Natural killer cell treated with Interleukin-12 subunit alpha and Interleukin-12 subunit beta and Interleukin-15 and Interleukin-18, amount 100 ng/mL, for 72 hours (primary cell): Measurements from ENCODE around the gene PSMD12. TPM values are rescaled to one million over a fixed set of nuclear protein-coding genes. Genes with fewer than 3 reads are reported as not detected.

Experiments used
- ATAC-seq, 2 donors: fragments of 150-1000 bp; cut with Tn5 transposase in 1 of 2; sonication (Bioruptor Pico), chemical (Tn5 transposase) in 1 of 2; 2 replicates each; pipeline ENCODE4 v1.10.0; 2021
- DNase-seq: peaks from one replicate; pipeline ENCODE4 v3.0.0; 2022; ENCODE audit warnings: low spot score
- H3K27ac Mint-ChIP-seq, 2 donors: 1 replicate in 1 of 2; 2 replicates in 1 of 2; pipeline ENCODE4 v1.8.0; 2022; ENCODE audit warnings: mixed read lengths in 2 of 2, mild to moderate bottlenecking in 1 of 2, moderate library complexity in 1 of 2
- H3K27me3 Mint-ChIP-seq, 2 donors: 1 replicate in 1 of 2; 2 replicates in 1 of 2; pipeline ENCODE4 v1.8.0; 2022; ENCODE audit warnings: mixed read lengths in 2 of 2
- H3K36me3 Mint-ChIP-seq: one replicate; pipeline ENCODE4 v1.8.0; 2022; ENCODE audit warnings: mixed read lengths
- H3K4me1 Mint-ChIP-seq, 2 donors: 1 replicate in 1 of 2; 2 replicates in 1 of 2; pipeline ENCODE4 v1.8.0; 2022; ENCODE audit warnings: low read depth in 2 of 2, mixed read lengths in 2 of 2, mild to moderate bottlenecking in 1 of 2
- H3K4me3 Mint-ChIP-seq: one replicate; pipeline ENCODE4 v1.8.0; 2022; ENCODE audit warnings: mixed read lengths
- H3K9me3 Mint-ChIP-seq: 2 replicates; pipeline ENCODE4 v1.8.0; 2022; ENCODE audit warnings: mixed read lengths
- total RNA-seq, 2 donors: library from RNA; stranded (reverse); gene quantifications; one replicate each; pipeline ENCODE4 v1.2.3, GENCODE V29; 2022

Gene PSMD12
- total RNA-seq, 2 donors from 2014 or later = 87.3 to 90.5 TPM

GRCh38 chr17:67378454-67379250 is 12.3 kb upstream of the PSMD12 start:
- H3K9me3 Mint-ChIP-seq = no peaks in the 10 kb centered on the region
- peak overlapping the region; percentile 77 to 81 for H3K27ac Mint-ChIP-seq
- H3K36me3 Mint-ChIP-seq = peaks cover 7% of the 10 kb centered on the region
- DNase-seq (peak; percentile 85), ATAC-seq (peak; percentile 56 to 71)
- no peaks in the 10 kb centered on the region for H3K27me3 Mint-ChIP-seq
- H3K4me3 Mint-ChIP-seq = peak overlapping the region; percentile 92
- H3K4me1 Mint-ChIP-seq = peaks cover 36 to 38% of the 10 kb centered on the region in 2 donors

DNA sequence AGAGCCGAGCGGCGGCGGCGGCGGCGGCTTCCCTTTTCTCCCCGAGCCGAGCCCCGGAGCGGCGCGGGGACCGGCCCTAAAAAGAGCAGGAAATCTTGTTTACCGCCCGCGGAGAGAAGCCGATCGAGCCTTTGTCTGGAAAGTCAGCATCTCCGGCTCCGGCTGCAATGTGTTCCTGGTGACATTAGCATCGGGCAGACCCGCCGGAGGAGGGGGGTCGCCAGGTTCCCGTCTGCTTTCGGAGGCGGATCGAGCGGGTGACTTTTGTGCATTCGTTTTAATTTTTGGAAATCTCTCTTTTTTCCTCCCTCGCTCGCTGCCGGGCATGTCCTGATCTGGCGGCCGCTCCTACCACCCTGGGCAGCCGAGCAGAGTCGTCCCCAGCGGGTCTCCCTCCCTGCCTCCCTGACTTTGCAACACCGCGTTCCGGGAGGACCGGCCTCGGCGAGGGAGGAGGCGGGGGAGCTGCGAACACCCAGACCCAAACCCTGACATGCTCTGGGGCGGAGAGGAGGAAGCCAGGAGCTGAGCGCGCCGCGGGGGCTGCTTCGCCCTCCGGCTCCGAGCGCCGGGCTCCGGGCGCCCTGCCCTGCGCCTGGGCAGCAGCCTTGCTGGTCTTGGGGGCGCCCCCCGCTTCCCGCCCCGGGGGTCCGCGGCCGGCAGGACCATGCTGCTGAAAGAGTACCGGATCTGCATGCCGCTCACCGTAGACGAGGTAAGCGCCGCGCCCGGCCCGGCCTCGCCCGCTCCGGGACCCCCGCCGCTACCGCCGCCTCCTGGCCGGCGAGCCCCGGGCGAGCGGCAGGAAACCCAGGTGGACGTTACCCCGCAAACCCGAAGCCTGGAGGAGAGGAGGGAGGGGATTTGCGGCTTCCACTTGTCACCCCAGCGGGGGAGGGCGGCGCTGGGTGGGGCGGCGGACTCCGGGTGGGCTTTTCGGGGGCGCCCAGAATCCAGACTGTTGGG is 11.4 kb upstream of the PSMD12 start:
- Mint-ChIP-seq H3K4me1 (peaks cover 32 to 38% of the 10 kb centered on the region in 2 donors), H3K9me3 (no peaks in the 10 kb centered on the region), H3K27ac (peak overlapping the region; percentile 77 to 85), H3K36me3 (peaks cover 7% of the 10 kb centered on the region), H3K27me3 (no peaks in the 10 kb centered on the region), H3K4me3 (peak overlapping the region; percentile 92)
- ATAC-seq (peak; percentile 16 to 37), DNase-seq (peak; percentile 69)

GRCh38 chr17:67376737-67377487 is 10.5 kb upstream of the PSMD12 start, which contains the start of gene PITPNC1:
Gene PITPNC1, plus strand, starts transcription at chr17:67377281.
- Mint-ChIP-seq H3K27ac (peak within 1 kb of the TSS; percentile 69 to 85), H3K4me1 (peaks cover 27 to 33% of the 10 kb centered on the region in 2 donors), H3K9me3 (no peaks in the 10 kb centered on the region), H3K36me3 (peaks cover 7% of the 10 kb centered on the region), H3K27me3 (no peaks in the 10 kb centered on the region), H3K4me3 (peak within 1 kb of the TSS; percentile 92)
- peak; percentile 90 to 94 for ATAC-seq
- DNase-seq = peak; percentile 93

- no peaks in the 10 kb centered on the region for H3K9me3 Mint-ChIP-seq
- H3K27me3 Mint-ChIP-seq = no peaks in the 10 kb centered on the region
- H3K36me3 Mint-ChIP-seq = peaks cover 7% of the 10 kb centered on the region
- no peak for DNase-seq
- peaks cover 23 to 29% of the 10 kb centered on the region in 2 donors for H3K4me1 Mint-ChIP-seq
- H3K4me3 Mint-ChIP-seq = peak overlapping the region; percentile 92
- ATAC-seq = no peak
- peak overlapping the region; percentile 69 to 85 for H3K27ac Mint-ChIP-seq
These were observed 10.0 kb upstream of the PSMD12 start for GRCh38 chr17:67376415-67376736.

GRCh38 chr17:67375716-67376115 is 9.3 kb upstream of the PSMD12 start:
- DNase-seq (no peak), ATAC-seq (no peak)
- H3K9me3 Mint-ChIP-seq = no peaks in the 10 kb centered on the region
- H3K36me3 Mint-ChIP-seq = peaks cover 7% of the 10 kb centered on the region
- peak overlapping the region; percentile 92 for H3K4me3 Mint-ChIP-seq
- H3K4me1 Mint-ChIP-seq = peaks cover 23 to 29% of the 10 kb centered on the region in 2 donors
- H3K27me3 Mint-ChIP-seq = no peaks in the 10 kb centered on the region
- peak overlapping the region; percentile 59 to 69 for H3K27ac Mint-ChIP-seq

- peaks cover 7% of the 10 kb centered on the region for H3K36me3 Mint-ChIP-seq
- H3K27me3 Mint-ChIP-seq = no peaks in the 10 kb centered on the region
- peak overlapping the region; percentile 50 to 81 for H3K27ac Mint-ChIP-seq
- peaks cover 23 to 28% of the 10 kb centered on the region in 2 donors for H3K4me1 Mint-ChIP-seq
- ATAC-seq (no peak), DNase-seq (no peak)
- H3K9me3 Mint-ChIP-seq = no peaks in the 10 kb centered on the region
- peak overlapping the region; percentile 58 for H3K4me3 Mint-ChIP-seq
These were observed 8.7 kb upstream of the PSMD12 start for GRCh38 chr17:67375054-67375427.

DNA sequence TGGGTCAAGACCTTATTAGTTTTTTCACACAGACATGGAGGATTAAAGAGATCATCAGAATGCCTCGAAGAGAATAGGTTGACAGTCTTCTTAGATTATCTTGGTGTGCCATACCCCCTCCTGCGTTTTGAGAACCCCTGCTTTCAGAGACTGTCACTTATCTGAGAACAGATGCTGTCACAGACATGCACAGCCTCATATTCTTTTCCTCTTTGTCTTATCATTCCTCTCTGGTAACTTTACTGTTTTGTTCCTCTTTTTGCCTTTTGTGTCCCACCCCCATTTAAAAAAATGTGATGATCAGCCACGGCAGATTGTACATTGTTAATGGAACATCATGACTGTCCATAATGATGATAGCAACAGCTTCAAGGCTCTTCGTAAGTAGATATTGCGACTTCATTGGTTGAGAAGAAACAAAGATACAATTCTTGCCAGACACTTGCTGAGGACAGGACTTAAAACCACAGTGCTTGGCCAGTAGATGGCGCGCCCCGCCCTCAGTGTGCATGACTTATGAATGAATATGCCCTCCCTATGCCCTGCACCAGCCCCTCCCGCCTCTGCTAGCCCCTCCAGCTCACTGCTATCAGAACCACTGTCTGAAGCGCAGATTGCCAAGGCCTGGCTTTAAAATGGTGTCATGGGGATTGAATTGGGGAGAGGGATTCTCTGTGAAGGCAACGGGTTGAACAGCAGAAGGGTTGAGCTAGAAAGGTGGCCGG is 8.1 kb upstream of the PSMD12 start:
- ATAC-seq (peak; percentile 51 to 54), DNase-seq (peak; percentile 90)
- Mint-ChIP-seq H3K27me3 (no peaks in the 10 kb centered on the region), H3K27ac (peak overlapping the region; percentile 50 to 81), H3K4me1 (peaks cover 18 to 22% of the 10 kb centered on the region in 2 donors), H3K36me3 (peaks cover 7% of the 10 kb centered on the region), H3K4me3 (peak overlapping the region; percentile 58), H3K9me3 (no peaks in the 10 kb centered on the region)

DNA sequence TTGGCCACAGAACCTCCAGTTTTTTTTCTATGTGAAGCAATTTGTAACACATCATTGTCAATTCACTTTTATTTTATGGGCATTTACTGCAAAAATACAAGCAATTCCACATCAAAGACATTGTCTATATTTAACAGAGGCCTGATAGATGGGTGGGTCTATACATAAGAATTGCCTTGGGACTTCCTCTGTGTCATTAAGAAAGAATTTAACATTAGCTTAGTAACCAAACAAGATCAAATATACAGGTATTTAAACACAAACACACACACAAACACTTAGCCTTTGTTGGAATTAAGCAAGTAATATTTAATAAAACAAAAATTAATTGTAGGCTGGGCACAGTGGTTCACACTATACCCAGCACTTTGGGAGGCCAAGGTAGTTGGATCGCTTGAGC is 6.4 kb upstream of the PSMD12 start:
- H3K4me3 Mint-ChIP-seq = no peak overlapping the region
- no peak for DNase-seq

GRCh38 chr17:67369676-67370075 is 3.3 kb upstream of the PSMD12 start:
- Mint-ChIP-seq H3K27me3 (no peaks in the 10 kb centered on the region), H3K4me3 (no peak overlapping the region), H3K4me1 (peaks cover 12 to 24% of the 10 kb centered on the region in 2 donors), H3K27ac (no peak overlapping the region), H3K36me3 (peaks cover 7% of the 10 kb centered on the region), H3K9me3 (no peaks in the 10 kb centered on the region)
- DNase-seq (no peak), ATAC-seq (no peak)

More for the DNA sequence above, 6.4 kb upstream of the PSMD12 start:
- Mint-ChIP-seq H3K9me3 (no peaks in the 10 kb centered on the region), H3K27ac (no peak overlapping the region), H3K36me3 (no peaks in the 10 kb centered on the region), H3K27me3 (no peaks in the 10 kb centered on the region), H3K4me1 (peaks cover 11 to 15% of the 10 kb centered on the region in 2 donors)
- no peak for ATAC-seq

GRCh38 chr17:67365738-67366192 is 612 bp downstream of the PSMD12 start:
- Mint-ChIP-seq H3K27me3 (no peaks in the 10 kb centered on the region), H3K36me3 (peaks cover 22% of the 10 kb centered on the region)

DNA sequence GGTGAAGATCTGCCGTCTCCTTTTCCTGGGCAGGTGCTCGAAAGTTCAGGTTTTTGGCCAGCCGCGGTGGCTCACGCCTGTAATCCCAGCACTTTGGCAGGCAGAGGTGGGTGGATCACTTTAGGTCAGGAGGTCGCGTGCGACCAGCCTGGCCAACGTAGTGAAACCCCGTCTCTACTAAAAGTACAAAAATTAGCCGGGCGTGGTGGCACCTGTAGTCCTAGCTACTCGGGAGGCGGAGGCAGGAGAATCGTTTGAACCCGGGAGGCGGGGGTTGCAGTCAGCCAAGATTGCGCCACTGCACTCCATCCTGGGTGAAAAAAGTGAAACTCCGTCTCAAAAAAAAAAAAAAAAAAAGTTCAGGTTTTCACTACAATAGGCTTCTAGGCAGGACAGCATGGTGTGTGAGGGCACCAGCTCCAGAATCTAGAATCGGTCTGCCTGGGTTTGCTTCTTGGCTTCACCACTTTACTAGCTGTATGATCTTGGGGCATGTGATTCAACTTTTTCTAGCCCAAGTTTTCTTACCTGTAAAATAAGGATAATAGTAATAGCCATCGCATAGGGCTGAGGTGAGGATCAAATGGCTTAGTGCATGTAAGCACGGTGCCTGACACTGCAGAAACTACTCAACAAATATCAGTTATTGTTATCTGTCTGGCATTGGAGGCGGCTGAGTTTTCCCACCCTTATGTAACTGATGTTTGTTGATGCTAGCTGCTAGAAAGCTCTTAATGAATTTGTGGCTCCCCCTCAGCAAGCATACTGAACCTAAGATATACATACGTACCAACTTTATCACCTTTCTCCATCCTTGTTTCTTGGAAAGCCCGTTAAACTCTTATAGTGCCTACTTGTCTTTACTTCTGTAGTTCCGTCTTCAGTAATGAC is 1.3 kb downstream of the PSMD12 start:
- H3K36me3 Mint-ChIP-seq = peaks cover 28% of the 10 kb centered on the region

More at GRCh38 chr17:67365738-67366192, 612 bp downstream of the PSMD12 start:
- peaks cover 27 to 41% of the 10 kb centered on the region in 2 donors for H3K4me1 Mint-ChIP-seq
- H3K27ac Mint-ChIP-seq = peak overlapping the region; percentile 94
- DNase-seq = no peak
- H3K9me3 Mint-ChIP-seq = no peaks in the 10 kb centered on the region
- H3K4me3 Mint-ChIP-seq = peak overlapping the region; percentile 98
- ATAC-seq = peak; percentile 71 to 73

DNA sequence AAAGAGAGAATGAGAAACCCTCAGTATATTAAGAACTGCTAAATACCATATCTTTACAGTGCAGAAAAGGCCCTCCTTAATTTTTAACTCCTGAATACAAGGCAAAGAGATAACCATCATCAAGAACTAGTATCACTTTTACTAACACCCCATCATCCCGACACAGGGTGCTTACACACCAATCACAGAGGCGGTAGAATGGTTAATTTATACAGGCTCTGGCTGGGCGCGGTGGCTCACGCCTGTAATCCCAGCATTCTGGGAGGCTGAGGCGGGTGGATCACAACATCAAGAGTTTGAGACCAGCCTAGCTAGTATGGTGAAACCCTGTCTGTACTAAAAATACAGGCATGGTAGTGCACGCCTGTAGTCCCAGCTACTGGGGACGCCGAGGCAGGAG is 4.2 kb downstream of the PSMD12 start:
- DNase-seq = no peak
- Mint-ChIP-seq H3K4me3 (peak overlapping the region; percentile 35), H3K9me3 (no peaks in the 10 kb centered on the region), H3K27me3 (no peaks in the 10 kb centered on the region), H3K4me1 (peaks cover 46 to 58% of the 10 kb centered on the region in 2 donors), H3K27ac (no peak overlapping the region), H3K36me3 (peaks cover 31% of the 10 kb centered on the region)
- ATAC-seq = no peak

More for the DNA sequence above, 1.3 kb downstream of the PSMD12 start:
- DNase-seq = no peak
- Mint-ChIP-seq H3K27me3 (no peaks in the 10 kb centered on the region), H3K4me1 (peaks cover 34 to 48% of the 10 kb centered on the region in 2 donors), H3K27ac (peak overlapping the region; percentile 94), H3K9me3 (no peaks in the 10 kb centered on the region), H3K4me3 (peak overlapping the region; percentile 98)
- ATAC-seq = no peak
